NCI-H524 treated with DMSO at 0.1 percent for 48 hours (cell line): ENCODE data around the gene BRDT.

Experiments used
- DNase-seq: peaks from one replicate; lab custom pipeline; 2025; lab: John Stamatoyannopoulos, UW

The BRDT gene

DNA sequence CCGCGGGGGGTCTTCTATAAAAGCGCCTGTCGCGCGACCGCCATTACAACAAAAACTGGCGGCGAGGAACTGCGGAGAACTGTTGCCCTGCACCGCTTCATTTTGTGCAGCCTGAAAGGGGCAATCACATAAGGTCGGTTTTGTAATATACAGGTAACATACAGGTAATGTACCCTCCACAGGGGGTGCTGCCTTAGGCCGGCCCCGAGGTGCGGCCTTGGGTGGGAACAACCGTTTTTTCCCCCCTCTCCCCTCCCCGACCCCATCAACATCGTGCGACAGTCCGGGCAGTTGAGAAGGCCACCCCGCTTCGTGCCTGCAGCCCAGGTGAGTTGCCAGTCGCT, at the start of gene BRDT:
BRDT (plus strand) TSS at position 46 of the 344 bp plus-strand sequence. CDS start 13,354 bp downstream, outside the sequence.
- DNase-seq, result no peak

DNA sequence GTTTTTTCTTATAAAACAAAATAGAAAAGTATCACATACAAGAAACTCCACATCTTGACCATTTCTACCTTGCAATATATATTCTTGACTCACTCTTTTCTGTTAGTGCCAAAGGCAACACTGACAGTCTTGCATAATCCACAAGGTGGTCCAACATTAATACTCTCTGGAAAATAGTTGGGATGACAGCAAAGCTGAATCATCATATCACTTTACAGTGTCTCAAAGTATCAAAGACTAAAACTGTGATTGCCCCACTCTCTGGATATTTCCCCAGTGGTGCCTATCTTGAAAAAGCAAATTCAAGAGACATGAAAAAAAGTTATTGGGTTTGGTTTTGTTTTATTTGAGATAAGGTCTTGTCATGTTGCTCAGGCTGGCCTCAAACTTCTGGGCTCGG, 48.6 kb upstream of the BRDT start:
- DNase-seq, result no peak

- DNase-seq, result no peak
These were observed 48.0 kb upstream of the BRDT start for GRCh38 chr1:91901231-91901630.

DNA sequence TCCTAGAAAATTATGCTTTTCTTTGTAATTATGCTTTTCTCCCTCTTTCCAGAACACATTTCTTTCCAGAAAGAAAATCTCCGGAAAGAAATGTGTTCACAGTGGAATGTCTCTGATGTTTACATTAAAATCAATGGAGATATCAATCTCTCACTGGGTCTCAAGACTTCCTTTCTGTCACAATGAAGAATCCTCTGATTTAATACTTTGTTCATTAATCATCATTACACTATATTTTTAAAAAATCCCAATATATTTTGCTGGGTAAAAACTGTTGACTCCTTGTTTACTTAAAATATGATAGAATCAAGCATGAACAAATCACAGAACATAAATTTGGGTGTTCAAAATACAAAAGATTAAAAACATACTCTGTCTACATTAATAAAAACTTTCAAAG, 36.9 kb upstream of the BRDT start:
- no peak for DNase-seq

DNA sequence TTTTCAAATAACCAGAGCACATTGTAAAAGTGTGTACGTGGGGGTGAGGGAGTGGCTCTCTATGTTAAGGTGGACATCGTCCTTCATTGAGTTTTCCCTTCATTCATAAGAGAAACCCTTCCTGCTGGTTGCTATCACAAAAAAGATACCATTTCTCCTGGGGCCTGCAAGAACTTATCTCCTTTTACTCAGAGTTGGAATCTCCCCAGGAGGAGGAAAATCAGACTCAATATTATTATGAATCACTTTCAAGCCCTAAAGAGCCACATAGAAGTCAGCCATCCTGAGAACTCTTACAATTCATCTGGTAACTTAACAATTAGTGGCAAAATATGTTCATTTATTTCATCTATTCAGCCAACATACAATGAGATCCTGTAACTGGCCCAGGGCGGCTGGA, 36.2 kb upstream of the BRDT start:
- DNase-seq, result no peak

DNA sequence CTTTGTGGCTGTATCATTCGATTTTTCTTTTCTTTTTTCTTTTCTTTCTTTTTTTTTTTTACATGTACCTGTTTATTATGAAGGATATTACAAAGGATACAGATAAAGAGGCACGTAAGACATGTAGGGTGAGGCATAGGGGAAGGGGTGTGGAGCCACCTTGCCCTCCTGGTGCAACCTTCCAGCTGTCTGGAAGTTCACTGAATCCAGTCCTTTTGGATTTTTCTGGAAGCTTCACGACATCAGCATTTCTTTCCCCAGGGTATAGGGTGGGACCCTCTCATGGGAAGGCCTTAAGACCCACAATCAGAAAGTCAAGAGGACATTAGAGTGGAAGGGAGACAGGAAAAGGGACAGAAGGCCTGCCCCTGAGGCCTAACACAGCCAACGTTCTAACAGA, 33.2 kb upstream of the BRDT start:
- no peak for DNase-seq

DNA sequence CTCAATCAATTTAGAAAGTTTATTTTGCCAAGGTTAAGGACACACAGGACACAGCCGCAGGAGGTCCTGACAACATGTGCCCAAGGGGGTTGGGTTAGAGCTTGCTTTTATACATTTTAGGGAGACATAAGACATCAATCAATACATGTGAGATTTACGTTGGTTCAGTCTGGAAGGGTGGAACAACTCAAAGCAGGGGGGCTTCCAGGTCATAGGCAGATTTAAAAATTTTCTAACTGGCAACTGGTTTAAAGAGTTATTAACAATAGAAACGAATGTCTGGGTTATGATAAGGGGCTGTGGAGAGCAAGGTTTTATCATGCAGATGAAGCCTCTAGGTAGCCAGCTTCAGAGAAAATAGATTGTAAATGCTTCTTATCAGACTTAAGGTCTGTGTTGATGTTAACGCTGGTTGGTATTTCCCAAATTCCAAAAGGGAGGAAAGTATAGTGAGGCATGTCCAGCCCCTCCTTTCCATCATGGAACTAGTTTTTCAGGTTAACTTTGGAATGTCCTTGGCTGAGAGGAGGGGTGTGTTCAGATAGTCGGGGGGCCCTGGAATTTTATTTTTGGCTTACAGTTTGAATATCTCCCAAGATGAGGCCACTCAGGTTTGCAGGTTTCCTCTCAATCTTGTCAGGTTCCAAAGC, 32.3 kb upstream of the BRDT start:
- DNase-seq, result no peak

- no peak for DNase-seq
These were observed 29.2 kb upstream of the BRDT start for GRCh38 chr1:91919962-91920361.

DNA sequence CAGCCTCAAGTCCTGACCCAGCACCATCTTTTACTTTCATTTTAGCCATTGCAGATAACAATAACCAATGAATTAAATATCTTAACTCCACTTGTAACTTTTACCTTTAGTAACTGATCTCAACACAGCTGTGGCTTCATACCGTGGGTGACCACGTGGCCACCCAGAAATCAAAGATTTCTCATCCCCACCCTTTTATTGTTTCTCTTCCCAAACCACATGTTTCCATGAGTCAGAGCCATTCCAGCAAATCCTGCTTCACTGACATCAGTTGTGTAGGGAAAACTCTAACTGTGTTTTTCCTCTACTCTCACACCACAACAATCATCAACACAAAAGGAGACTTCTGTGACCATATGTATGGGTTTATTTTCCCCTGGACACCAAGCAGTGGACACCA, 25.1 kb upstream of the BRDT start:
- DNase-seq, result no peak

DNA sequence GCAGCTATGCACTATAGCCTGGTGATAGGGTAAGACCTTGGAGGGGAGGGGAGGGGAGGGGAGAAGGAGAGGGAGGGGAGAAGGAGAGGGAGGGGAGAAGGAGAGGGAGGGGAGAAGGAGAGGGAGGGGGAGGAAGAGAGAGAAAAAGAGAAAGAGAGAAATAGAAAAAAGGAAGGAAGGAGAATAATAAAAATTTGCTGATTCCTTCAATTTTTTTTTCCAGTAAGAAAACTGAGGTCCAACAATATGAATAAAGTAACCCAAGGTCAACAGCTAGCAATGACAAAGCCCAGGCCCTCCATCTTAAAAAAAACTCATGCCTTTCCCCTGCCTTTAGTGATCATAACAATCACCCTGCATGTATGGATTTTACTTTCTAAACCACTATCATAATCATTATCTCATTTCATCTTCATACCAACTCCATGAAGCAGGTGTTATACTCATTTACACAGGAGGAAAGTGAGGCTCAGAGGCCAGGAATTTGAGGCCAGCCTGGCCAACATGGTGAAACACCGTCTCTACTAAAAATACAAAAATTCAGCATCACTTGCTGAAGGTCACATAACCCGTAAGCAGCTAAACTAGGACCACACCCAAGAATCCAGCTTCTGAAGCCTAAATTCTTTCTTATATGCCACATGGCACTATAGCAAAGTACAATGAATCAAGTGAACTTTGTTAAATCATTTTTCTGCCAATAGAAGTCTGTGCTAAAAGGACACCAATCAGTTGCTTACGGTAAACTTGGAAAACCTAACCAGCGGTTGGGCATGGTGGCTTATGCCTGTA, 23.4 kb upstream of the BRDT start:
- no peak for DNase-seq

DNA sequence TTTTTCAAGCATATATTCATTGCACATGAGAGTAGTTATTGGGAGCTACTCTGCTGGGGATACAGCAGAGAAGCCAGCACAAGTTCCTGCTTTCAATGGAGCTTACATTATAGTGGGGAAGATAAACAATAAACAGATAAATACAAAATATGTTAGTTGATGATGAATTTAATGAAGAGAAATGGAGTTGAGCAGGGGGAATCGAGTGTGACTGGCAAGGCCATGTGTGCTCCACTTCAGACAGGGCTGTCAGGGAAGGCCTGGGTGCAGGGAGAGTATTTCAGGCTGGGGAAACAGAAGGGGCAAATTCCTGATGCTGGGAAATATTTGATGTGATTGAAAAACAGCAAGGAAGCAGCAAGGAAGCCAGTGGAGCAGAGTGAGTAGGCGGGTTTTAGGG, 21.2 kb upstream of the BRDT start:
- no peak for DNase-seq

- DNase-seq, result no peak
These were observed 20.0 kb upstream of the BRDT start for GRCh38 chr1:91929250-91929649.

DNA sequence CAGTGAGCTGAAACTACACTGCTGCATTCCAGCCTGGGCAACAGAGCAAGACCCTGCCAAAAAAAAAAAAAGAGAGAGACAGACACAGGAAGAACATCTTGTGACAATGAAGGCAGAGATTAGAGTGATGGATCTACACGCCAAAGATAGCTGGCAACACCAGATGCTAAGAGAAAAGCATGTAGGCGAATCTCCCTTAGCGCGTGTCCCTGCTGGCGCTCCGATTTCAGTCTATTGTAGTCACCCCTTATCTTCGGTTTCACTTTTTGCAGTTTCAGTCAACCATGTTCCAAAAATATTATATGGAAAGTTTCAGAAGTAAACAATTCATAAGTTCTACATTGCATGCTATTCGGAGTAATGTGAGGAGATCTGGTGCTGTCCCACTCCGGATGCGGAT, 11.6 kb upstream of the BRDT start:
- no peak for DNase-seq

GRCh38 chr1:91940496-91940895, 8.7 kb upstream of the BRDT start:
- no peak for DNase-seq

- DNase-seq, result no peak
These were observed 5.1 kb upstream of the BRDT start for GRCh38 chr1:91944087-91944486.

DNA sequence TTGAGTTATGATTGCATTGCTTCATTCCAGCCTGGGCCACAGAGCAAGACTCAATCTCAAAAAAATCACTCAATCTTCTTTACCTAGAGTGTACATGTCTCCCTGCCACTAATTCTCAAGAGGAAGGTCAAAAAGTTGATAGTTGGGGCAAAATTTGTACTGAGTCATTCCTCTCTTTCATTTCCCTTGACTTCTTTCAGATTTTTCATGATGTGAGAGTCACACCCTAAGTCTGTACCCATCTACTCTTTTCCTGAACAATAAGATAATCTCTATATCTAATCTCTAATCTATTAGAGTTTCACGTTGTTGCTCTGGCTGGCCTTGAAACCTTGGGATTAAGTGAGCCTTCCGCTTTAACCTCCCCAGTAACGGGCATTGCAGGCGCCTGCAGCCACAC, 1.1 kb upstream of the BRDT start:
- no peak for DNase-seq

- no peak for DNase-seq
These were observed 473 bp upstream of the BRDT start for GRCh38 chr1:91948501-91949355.

DNA sequence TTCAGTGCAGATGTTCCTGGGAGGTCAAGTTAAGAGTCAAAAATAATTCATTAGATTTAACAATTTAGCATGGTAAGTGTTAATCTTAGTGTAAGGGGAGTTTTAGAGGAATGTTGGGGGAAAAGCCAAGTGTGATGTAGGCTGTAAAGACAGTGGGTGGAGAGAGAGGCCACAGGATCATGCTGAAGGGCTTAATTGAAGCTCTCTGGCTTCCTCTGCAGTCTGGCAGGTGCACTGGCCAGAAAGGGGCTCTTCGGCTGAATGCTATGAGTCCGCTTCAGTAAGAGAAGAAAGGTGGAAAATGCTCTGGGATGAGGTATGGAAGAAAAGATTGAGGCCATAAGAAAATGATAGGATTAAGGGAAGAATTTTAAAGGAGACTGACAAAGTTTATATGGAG, 3.0 kb downstream of the BRDT start:
- DNase-seq, result no peak

GRCh38 chr1:91958926-91959325, 9.7 kb downstream of the BRDT start:
- DNase-seq, result no peak

DNA sequence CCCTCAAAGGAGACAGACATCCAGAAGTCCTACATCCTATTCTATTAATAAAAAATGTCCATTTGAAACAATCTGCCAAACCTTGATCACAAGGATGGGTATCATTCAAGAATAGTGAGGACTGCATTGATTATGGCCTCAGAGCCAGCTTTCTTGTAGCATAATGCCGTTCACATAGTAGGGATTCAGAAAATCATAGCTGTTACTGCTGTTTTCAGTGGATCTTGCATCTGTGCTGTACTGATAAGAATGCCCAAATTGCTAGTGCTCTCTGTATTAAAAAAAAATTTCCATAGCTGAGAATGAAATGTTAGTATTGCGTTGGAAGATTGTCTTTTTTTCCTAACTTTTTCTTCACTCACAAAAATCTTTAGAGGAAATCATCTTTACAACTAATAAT, 19.1 kb downstream of the BRDT start:
- DNase-seq, result no peak

DNA sequence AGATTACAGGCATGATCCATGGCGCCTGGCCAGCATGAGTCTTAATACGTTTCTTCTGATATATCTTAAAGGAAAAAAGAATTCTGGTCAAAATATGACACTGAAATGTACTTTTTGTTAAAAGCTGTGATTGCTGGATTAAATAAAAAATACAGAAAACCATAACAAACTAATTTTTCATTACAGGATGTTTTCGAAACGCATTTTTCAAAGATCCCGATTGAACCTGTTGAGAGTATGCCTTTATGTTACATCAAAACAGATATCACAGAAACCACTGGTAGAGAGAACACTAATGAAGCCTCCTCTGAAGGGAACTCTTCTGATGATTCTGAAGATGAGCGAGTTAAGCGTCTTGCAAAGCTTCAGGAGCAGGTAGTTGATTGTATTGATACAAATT, 30.2 kb downstream of the BRDT start:
- DNase-seq, result no peak

DNA sequence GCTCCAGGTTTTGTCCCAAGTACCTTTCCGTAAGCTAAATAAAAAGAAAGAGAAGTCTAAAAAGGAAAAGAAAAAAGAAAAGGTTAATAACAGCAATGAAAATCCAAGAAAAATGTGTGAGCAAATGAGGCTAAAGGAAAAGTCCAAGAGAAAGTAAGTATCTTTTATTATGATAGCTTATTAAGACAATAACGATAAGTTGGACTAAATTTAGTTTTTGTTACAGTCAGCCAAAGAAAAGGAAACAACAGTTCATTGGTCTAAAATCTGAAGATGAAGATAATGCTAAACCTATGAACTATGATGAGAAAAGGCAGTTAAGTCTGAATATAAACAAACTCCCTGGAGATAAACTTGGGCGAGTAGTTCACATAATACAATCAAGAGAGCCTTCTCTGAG, 31.5 kb downstream of the BRDT start:
- no peak for DNase-seq

DNA sequence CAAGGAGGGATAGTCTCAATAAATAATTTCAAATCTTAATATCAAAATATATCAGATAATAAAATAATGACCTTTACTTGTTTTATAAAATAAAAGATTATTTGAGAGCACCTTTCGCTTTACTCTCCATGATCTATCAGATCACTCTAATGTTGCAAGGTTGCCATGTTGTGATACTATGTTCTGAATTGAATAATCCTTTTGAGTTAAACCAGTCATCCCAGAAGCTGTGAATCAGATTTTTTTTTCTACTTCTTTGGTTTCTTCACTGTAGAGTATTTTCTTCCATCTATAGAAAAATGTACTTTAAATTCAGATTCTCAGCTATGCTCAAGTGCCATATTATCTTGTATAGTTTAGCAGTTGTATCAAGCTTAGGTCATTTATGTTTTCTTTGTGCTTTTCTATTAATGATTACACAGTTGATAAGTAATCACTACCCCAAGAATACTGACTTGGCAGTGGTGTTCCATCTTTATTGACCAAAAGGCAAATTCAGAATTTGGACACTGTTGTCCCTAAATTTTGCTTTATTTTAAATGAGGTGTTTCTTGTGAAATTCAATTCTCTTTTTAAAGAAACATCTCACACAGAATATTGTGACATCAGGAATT, 32.9 kb downstream of the BRDT start:
- DNase-seq, result no peak
